ENCODE measurements around the gene MBD3L5.

GRCh38 chr19:7067716-7068115 lies 37.3 kb downstream of the MBD3L5 start:
- no peak for TF ChIP-seq CTCF (IDR thresholded peaks at IDR 0.05)
- no peak for TF ChIP-seq POLR2A (IDR thresholded peaks at IDR 0.05)
